Kidney glomerular epithelial cell (primary cell): Measurements from ENCODE around the gene ITGAV.

Experiments used
- DNase-seq: peaks from one replicate; lab custom pipeline; 2025; lab: John Stamatoyannopoulos, UW

Gene ITGAV

DNA sequence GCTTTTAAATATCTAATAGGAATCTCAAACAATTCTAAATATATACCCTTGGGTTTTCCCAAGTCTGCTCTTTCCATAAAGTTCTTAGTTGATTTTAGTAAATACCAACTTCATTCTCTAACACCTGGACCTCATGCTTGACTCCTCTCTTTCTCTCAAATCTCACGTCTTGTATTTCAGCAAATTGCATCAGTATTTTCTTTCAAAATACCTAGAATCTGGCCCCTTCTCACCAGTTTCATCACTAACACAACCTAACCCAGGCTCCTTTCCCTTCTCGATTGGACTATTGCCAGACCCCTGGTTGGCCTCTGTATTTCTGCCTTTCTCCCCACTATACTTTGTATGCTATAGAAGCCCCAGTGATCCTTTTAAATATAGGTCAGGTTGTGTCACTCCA lies 81.0 kb downstream of the ITGAV start:
- DNase-seq: no peak

DNA sequence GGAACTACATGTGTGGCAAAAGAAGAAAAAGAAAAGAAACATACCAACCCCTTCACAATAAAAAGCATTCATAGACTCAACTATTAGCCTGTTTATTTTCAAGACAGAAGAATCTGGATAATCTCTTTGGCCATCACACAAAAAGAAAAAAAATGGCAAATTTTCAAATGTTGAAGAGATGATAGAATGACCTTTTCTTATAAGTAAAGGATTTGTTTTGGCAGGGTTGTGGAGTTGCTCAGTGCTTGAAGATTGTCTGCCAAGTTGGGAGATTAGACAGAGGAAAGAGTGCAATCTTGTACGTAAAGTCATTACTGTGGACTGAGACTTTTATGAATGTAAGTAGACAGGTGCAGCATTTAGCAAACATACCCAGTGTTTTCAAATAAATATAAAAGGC lies 85.5 kb downstream of the ITGAV start:
- no peak for DNase-seq

GRCh38 chr2:186683341-186683740 lies 93.5 kb downstream of the ITGAV start:
- DNase-seq: no peak

DNA sequence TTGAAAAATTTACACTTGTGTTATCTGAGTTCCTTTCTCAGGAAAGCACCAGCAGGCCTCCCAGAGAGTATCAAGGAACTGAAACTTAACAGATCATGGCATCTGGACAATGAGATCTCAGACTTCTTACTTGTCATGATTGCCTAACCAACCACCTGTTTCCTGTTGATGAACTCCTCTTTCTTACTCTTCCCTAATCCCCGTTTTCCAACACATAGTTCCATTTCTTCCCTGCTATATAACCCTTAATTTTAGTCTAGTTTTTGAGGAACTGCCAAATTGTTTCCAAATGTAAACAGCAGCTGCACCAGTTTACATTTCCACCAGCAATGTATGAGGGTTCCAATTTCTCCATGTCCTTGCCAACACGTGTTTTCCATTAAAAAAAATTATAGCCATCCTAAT lies 98.0 kb downstream of the ITGAV start:
- no peak for DNase-seq

- DNase-seq: no peak
Measured at GRCh38 chr2:186688813-186689212, 99.0 kb downstream of the ITGAV start.

GRCh38 chr2:186690786-186691185 lies 100.9 kb downstream of the ITGAV start:
- no peak for DNase-seq

DNA sequence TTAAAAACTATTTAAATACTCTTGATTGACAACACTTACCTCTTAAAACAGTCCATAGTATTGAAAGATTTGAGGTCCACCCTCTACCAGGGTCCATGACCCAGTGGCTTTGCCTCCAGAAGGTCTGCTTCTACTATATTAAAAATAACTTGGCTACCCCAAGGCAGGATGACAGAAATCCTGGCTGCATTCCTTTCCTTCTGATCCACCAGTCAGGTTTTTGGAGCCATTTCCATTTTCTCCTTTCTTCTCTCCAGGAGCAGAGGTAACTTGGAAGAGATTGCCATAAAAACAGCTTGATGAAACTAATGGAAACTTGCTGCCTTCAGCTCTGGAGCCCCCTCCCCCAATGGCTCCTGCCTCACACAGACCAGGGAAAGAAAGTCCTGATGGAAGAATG lies 101.4 kb downstream of the ITGAV start:
- DNase-seq: no peak

- no peak for DNase-seq
Measured at GRCh38 chr2:186691900-186692299, 102.0 kb downstream of the ITGAV start.

- no peak for DNase-seq
Measured at GRCh38 chr2:186693446-186693832, 103.6 kb downstream of the ITGAV start.

GRCh38 chr2:186695081-186695756 lies 105.4 kb downstream of the ITGAV start:
- no peak for DNase-seq

GRCh38 chr2:186696290-186696689 lies 106.4 kb downstream of the ITGAV start:
- DNase-seq: no peak

DNA sequence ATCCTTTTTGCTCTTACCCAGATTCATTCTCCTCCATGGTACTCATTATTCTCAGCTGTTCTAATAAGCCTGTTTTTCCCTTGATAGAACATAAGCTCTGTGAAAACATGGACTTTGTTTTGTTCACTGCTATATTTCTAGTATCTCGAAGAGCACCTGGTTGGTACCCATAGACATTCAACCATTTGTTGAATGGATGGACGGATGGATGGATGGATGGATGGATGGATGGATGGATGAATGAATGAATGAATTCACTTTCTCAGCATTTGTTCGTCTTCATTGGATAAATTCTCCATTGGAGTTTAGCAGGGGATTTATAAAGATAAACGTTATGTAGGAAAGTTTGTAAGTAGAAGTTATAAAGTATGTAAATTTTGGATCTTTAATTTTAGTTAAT lies 106.9 kb downstream of the ITGAV start:
- no peak for DNase-seq

DNA sequence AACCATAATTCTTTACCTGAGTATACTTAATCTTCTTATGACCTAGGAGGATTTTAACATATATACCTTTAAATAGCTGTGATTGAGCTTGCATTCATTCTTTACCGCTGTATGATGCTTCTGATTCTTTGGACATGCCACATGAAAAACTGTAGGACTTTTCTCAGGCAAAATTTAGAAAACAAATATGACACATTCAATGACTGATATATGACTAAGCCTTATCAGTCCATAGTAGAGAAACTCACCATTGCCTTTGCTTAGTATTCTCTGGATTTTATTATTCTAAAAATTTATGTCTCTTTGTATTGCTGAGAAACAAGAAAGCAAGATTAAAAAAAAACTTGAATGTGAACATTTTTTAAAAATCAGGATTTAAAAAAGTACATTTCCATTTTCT lies 107.7 kb downstream of the ITGAV start:
- no peak for DNase-seq

- no peak for DNase-seq
Measured at GRCh38 chr2:186699742-186700141, 109.9 kb downstream of the ITGAV start.

- no peak for DNase-seq
Measured at GRCh38 chr2:186702006-186702405, 112.2 kb downstream of the ITGAV start.

- DNase-seq: no peak
Measured at GRCh38 chr2:186702501-186702900, 112.6 kb downstream of the ITGAV start.

DNA sequence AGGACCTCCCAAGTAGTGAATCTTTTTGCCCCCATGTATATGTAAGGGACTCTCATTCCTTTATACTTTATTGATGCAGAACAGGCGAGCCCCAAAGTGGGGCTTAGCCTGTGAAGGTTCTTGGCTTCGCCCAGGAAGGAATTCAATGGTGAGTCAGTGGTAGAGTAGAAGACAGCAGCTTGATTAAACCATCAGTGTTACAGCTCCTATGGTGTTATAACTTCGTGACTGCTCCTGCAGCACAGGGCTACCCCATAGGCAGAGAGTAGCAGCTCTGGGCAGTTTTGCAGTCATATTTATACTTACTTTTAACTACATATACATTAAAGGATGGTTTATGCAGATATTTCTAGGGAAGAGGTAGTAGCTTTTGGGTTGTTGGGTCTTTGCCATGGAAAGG lies 115.0 kb downstream of the ITGAV start:
- no peak for DNase-seq

DNA sequence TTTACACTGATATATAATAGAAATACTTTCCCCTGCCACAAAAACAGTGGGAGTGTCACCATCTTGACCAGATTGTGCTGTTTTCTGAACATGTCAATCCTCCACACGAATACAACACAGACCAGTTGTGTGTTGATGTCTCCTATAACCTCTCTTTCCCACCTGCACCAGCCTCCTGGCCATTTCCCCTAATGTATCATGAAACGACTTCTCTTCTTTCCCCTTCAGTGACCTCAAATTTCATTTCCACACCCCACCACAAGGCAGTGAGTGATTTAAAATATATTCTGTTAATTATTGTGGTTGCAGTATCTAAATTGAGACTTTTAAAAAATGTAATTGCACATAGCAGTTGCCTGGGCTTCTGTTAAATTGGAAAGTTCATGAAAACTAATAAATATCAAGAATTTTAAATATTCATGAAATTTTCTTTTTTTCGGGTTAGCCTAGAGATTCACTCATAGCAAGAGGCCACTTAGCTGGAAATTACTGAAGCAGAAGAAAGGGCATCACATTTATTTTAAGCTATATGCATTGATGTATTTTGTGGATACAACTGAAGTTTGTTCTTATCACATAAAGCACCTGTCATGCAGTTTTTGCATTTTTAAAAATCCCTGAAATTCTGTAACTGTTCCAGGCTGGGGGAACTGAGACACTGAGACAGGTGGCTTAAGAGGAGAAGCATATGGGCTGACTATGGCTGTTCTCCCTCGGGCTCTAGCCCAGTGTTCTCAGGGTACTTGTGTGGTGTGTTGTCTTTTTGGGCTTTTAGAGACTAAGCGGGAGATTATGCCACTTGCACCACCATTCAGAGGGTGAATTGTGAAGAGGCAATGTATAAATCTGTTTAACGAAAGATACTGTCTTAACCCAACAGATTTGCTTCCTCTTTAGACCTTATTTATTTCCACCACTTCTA lies 119.9 kb downstream of the ITGAV start:
- DNase-seq: no peak

DNA sequence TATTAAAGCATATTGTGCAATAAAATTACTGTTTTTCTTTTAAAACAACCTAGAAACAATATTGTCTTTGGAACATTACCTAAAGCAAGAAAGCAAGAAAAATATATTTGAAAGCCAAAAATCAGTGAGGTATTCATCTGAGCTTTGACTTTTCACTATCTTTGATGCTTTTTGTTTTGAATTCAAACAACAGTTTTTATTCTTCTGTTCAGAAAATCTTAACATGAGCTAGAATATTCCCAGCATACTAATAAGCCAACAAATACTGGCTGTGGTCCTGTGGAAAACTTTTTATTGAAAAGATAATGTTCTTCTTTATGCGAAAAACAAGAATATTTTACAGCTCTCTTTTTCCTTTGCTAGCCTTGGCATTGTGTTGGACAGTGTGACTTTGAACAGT lies 123.8 kb downstream of the ITGAV start:
- no peak for DNase-seq

- no peak for DNase-seq
Measured at GRCh38 chr2:186714611-186715010, 124.8 kb downstream of the ITGAV start.

- DNase-seq: no peak
Measured at GRCh38 chr2:186716004-186716403, 126.1 kb downstream of the ITGAV start.

GRCh38 chr2:186716899-186717298 lies 127.0 kb downstream of the ITGAV start:
- DNase-seq: no peak

DNA sequence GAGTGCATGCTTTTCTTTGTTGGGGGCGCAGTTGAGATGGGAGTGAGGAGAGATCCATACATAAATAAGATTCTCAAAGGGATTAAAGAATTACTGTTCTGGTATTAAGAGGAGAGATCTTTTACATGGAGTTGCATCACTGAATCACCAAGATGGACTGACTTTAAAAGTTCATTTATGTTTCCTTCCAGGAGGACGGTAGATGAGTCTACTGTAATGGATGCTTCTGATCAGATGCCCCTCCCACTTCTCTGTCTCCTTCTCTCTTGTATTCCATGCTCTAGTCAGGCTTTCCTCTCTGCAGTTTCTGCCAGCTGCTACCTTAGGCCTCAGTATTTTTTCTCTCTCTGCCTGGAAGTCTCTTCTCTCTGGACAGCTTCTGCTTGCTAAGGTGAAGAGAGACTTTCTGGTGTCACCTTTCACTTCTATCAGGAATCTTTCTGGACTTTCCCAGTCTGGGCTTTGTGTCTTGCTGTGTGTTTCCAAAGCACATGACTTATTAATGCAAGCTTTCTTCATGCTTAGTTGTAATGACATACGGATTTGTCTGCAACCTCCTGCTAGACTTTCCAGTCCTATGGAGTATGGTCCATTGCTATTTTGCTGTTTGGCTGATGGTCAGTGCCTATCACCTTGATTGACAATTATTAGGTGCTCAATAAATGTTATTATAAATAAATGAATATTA lies 127.6 kb downstream of the ITGAV start:
- no peak for DNase-seq
